Measurements from ENCODE around the gene LPP.

LPP gene

DNA sequence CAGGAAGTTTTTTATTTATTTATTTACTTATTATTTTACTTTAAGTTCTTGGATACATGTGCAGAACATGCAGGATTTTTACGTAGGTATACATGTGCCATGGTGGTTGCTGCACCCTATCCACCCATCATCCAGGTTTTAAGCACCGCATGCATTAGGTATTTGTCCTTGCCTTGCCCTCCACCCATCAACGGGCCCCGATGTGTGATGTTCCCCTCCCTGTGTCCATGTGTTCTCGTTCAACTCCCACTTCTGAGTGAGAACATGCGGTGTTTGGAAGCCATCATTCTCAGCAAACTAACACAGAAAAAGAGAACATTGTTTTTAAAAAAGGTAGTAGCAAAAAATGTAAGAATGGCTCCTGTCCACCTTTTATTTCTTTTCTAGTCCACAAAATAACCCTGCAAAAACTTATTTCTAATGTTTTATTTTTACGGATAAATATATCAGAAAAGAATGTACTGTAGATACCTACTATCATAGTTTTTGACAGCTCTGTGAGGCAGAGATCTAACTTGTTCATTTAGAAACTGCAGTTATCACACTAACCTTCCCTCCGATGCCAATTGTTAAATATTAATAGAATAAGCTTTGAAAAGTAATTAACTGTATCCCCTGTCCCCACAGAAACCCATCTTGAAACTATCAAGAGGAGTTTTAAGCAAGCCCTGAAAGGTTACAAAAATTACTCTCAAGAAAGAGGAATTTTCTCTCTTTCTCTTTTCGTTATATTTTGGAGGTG is 189.2 kb downstream of the LPP start:
- no peak for DNase-seq

DNA sequence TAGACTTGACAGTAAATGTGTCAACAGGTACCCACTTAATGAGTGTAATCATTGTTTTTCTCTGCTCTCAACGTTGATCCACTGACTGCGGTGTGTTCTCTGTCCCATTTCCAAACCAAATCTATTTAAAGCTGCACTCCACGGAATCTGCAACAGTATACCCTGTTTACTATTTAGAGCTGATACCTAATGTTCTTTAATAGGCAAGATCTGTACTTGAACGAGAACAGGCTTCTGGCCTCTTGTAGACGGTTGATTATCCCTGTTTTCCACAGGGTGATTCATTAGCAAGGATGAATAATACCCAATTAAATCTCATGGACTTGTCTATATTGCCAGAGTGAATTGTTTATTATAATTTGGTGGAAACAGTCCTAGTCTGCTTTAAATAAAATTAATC is 189.9 kb downstream of the LPP start:
- no peak for DNase-seq

DNA sequence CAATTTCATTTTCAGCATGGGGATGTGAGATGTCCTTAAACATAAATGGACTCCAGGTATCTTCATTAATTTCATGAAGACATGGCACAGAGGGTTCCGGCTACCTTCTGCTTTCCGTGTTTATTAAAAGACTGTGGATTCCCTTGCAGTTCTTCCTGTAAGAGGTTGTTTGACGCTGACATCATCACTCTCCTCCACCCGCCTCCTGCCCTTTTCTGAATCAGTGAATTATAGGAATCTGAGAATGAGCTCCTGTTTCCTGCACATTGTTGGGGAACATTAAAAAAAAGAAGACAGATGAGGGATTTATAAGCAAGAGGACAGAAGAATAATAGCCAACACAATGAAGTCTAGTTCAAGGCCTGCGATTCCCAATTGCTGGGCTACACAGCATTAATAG is 191.3 kb downstream of the LPP start:
- DNase-seq, result no peak

DNA sequence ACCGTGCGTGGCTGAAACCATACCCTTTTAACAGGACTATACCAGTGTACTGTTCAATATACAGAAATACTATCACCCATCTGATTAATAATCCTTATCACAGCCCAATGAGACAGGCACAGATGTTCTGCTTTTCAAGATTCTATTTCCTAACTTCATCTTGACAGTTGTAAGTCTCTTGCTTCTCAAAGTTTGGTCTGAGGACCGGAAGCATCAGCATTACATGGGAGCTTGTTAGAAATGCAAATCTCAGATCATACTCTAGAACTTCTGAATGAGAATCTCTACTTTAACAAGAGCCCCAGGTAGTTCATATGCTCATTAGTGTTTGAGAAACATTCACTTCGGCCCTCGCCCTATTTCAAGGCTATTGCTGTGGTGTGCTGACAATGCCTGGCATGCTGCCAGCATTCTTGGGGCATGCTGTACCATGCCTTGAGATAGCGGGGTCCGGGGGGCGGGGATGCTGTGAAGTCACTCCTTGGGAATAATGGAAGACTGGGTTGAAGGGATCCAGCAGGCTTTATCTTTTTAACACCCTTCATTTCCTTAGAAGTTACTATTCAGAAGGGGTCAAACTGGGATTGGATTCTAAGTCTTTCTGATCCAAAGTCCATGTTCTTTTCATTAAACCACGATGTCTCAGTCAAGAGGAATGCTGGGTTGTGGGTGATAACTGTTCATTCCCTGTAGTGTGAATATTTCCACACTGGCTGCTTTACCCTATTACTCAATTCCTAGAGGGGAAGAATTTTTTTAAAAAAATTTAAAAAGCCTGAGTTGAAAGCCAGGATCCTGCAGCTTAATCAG is 194.7 kb downstream of the LPP start:
- no peak for DNase-seq

DNA sequence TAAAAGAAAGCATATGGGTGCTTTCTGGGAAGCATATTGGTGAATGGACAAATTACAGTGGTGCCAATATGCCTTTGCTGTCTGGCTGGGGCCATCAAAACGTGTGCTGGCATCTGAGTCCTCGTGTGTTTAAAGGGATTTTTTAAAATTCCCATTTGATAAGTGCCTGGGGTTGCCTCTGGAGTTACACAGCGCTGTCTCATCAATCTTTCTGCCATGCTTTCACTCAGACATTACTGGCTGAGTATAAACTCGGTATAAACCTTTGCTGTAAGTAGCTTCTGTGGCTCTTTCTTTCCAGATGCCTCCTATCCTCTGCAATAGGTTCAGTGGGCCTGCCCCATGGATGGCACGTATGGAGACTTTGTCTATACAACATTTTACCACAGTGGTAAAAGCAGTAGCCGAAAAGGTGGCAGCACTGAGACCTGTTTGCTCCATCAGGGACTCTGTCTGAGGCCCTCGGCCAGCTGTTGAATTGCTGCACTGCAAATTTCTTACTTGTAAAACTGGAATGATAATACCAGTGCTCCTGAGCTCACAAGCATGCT is 195.5 kb downstream of the LPP start:
- DNase-seq, result no peak

DNA sequence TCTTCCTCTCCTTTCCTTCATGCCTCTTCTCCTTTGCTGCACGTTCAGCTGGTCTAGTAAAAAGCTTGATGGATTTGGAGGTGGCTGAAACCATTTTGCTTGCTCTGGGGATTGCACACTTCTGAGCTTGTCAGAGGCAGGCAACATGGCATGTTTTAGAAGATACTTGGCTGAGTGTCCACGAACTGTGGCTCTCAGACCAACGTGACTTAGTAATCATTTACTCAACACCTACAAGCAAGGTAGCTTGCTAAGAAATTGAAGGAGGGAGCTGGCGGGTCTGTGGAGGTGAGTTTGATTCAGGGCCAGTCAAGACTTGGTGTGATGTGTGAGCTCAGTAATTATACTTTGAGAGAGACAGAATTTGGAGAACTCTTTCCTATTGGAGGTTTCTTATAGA is 196.0 kb downstream of the LPP start:
- DNase-seq, result no peak

DNA sequence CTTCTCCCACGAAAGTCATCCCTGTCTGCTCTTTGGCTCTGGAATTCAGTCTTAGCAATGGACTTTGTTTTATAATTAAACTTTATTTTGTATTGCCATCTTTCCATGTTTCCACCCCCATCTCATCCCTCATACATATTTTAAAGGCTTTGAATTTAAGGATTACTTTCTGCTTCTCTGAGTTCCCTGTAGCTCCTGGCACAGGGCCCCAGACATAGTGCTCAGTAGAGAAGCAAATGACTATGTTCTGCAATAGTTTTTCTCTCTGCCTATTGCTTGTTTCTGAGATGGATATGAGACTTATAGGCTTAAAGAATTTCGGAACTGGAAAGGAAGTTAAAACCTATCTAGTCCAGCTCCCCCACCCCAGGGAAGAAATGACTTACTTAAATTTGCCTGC is 197.0 kb downstream of the LPP start:
- no peak for DNase-seq

DNA sequence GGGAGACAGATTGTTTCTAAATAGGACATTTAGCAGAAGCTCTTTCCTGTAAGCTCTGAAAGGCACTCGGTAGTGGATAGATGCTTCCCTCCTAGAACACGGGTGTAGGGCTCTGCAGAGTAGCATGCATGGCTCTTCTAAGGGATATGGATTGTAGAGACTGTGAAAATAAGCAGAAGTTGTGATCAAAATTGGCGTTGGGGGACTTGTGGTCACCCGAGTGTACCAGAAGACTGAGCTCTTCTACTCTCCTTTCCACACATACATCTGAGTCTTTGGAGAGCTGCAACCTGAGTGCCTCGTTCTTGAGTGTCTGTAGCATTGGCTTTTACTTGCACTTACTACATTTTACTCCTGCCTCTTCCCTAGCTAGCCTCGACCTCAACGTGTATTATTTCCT is 197.7 kb downstream of the LPP start:
- no peak for DNase-seq

DNA sequence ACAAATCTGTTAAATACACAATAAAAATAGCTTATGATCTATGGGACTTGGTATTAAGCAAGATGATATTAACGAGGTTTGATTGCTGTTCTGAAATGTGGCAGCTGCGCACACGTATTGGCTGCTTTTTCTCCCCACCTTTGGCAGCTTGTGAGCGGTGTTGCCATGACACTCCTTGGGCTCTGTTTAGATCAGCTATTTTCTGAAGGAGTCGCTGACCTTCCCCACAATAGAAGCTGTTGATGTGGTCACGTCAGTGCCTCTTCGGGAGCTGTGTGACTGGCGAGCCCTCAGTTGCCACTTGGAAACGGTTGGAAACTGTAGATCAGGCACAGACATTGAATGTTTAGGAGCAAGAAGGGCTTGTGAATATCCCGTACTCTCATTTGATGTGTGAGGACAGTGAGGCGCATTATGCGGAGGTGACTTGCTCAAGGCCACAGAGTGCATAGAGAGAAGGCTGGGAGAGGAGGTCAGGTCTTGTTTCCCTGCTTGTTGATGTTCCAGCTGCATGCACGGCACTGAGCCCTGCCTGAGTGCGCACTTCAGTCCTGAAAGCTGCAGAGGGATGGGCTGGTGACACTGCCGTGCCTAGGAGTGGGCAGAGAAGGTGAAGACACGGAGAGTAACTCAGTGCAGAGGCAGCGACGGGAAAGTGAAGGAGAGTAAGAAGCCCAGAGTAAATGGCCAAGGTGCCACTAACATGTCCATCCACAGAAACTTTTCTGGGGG is 198.4 kb downstream of the LPP start:
- no peak for DNase-seq

DNA sequence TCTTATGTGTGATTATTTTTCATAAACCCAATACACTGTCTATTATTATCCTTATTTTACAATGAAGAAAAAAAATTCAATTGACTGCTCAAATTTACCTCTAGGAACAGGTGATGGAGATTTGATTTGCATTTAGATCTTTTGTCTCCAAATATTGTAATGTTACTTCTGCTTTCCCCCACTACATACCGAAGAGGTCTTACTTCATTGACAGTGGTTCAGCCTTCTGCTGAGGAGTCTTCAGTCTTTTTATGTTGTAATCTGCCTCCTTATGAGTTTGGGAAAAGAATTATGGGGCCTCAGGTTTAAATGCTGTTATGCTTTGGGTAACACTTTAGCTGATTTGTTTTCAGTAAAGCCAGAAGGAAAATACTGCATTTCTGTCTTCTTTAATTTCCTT is 199.5 kb downstream of the LPP start:
- no peak for DNase-seq

DNA sequence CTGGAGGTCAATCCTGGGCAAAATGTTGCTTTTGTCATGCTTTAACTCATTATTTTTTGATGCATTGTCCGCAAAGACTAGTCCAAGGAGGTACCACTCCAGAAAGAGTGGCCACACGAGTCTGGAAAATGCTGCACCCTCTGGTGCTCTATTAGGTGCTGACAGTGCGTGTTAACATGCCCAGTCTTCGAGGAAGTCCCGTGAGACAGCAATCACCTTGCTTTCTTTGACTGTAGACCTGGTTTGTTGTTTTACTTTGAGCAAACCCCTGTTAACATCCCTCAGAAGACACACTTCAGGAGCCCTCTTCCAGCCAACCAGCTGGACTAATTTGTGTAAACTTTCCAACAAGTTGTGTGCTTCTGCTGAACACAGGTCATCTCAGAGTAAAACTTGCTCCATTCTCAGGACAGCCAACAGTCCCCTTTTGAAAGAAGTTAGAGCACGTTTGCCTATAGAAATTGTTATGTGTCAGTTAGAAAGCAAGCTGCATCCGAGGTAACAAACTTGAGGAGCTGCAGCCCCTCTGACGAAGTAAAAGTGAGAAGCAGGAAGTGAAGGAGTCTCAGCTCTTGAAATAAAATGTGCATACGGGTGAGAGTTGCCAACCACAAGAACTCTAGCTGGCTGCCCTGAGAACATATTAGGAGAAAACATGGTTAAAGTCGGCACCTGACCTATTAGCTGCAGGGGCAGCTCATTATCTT is 205.0 kb downstream of the LPP start:
- DNase-seq, result no peak

DNA sequence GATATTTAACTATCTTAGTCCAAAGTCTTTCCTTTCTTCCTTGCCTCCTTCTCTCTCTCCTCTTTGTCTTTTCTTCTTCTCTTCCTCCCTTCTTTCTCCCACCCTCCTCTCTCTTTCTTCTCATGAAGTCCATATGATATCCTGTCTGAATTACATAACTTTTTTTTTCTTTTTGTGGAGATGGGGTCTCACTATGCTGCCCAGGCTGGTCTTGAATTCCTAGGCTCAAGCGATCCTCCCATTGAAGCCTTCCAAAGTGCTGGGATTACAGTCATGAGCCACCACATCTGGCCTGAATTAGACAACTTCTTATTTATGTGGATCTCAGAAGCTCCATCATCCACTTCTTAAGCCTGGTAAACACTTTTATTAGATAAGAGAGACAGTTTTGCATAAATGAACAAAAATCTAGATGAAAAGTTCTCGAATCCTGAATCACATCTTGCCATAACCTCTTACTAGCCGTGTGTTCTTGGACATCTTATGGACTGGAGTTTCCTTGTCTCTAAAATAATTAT is 206.5 kb downstream of the LPP start:
- DNase-seq, result no peak

DNA sequence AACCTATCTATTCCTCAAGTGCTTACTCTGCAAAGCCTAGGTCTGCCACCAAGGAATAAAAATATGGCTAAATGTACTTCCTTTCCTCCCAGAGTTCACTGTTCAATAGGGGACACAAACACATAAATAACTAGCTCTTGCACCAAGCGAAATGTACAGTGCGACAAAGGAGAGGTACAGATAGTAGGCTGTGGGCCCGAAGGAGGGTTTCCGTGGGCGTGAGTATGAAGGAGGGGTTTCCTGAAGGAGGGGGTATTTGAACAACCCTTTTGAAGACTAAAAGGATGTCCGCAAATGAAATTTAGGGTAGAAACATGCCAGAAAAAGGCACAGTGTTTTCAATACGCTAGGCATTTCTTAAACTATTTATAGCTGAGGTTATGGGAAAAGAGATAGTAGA is 207.9 kb downstream of the LPP start:
- DNase-seq, result no peak

DNA sequence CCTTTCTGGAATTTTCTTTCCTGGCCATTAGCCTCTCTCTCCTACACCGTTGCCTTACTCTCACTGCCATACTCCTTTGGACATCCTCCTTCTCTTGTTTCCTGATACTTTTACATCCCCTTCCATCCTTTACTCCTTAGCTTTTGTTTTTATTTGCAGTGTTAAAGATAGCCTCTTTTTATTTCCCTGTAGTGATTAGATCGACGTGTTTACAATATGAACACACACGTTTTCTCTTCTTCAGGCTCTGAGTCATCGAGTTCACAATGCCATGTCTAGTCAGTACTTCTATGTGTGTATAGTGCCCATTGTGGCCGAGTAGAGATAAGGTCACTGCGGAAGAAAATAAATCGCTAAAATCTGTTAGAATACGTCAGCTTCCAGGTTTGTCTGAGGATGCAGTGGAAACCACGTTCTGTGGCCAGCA is 208.5 kb downstream of the LPP start:
- no peak for DNase-seq

DNA sequence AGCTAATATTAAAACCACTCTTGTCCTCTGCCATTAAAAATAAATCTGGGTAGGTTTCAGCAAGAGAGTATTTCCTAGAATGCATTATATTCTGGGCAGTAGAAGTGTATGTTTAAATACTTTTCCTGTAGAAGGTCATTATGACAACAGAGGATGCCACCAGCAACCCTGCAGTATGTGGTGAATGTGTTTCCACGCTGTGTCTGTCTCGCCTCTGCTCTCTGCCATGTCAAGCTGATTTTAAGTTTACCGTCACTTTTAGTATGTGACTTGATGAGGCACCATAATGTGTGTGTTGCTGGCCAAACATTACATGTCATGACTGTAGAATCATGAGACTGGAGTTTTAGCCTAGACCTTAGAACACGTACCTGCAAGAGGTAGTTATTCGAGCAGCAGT is 211.2 kb downstream of the LPP start:
- DNase-seq, result no peak

DNA sequence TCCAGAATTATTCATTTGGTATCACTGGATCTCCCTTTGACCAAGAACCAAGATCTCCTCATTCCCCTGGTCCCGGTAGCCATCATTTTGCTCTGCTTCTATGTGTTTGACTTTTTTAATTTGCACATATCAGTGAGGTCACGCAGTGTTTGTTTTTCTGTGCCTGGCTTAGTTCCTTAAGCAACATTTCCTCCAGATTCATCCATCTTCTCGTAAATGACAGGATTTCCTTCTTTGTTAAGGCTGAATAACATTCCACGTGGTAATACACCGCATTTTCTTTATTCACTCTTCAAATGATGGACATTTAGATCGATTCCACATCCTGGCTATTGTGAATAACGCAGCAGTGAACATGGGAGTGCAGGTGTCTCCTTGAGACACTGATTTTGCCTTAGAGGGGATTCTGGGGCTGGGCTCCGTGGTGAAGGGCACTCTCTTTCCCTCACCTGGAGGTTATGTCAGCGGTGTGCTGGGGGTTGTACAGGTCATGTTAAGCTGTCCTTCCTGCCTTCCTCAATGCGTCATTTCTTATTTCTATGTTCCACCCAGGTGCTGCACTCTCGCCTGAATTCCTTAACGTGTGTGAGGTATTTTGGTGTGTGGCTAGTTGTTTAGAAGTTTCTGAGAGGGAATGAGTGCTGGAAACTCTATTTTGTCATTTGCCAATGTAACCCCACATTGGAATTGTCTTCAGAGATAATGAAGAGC is 212.2 kb downstream of the LPP start:
- DNase-seq, result no peak

DNA sequence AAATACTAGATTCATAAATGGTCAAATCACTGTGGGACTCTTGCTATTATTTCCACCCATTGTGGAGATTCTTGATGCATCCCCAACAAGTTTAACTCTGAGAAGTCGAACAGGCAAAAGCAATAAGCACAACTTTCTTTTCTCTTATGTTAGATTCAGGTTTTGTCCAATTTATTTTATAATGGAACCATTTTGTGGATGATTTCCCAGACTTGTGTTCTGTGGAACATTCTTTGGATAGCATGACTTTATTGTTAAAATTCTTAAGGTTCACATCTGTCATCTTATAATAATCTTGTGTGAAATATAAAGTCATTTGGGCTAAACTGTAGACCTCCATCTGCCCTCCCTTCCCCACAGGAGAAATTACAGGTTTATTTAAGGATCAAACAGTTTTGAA is 213.7 kb downstream of the LPP start:
- DNase-seq, result no peak

DNA sequence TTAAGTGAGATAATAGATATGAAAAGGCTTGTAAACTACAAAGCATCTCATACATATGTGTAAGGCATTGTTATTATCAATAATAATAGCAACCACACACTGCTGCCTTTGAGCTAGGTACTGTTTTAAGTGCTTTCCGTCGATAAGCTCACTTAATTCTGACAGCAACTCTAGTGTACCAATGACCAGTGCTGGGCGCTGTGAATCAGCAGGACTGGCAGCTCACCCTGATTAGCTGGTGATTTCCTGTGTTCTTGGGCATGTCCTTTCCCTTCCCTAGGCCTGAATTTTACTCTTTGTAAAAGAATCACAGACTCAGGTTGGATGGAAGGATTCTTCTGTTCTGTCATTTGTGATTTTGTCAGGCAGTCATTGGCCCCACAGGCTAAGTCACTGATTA is 215.6 kb downstream of the LPP start:
- DNase-seq, result no peak

DNA sequence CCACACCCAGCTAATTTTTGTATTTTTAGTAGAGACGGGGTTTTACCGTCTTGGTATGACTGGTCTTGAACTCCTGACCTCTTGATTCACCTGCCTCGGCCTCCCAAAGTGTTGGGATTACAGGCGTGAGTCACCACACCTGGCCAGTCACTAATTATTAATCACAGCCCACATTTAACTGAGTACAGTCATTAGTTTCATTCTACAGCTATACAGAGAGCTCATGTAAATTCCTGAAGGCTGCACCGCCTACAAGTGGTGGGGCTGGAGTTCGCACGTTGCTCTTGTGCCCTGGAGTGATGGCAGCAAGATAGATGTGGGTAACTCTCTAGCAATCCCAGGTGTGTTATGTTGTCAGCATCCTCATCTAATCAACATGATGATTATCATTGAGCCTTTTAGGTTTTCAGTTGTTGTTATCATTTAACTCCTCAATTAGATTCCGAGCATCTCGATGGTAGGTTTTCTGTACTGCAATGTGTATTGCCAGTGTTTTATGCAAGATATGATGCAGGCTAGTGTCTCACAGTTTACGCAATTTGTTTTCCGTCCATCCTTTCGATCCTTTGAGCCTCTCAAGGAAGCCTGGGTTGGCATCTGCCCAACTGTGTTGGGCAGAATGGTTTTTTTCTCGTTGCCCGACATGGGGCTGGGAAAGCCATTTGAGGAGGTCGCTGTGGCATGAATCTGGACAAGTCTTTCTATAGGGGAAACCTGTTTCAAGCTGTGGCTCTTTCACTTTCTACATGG is 216.3 kb downstream of the LPP start:
- no peak for DNase-seq

DNA sequence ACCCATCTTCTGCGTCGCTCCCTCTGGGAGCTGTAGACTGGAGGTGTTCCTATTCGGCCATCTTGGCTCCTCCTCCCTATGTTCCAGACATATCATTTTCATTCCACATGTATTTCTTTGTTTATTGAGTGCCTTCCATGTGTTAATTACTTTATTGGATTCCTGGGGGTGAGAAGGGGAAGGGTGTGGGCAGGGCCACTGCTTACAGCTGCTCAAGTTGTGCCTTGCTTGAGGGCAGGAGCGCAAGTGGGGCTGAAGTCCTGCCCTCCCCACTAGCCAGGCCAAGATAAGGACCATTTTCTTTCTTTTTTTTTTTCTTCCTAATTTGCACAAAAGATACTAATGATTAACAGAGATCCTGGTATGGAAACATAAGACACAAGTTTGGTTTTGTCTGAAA is 224.8 kb downstream of the LPP start:
- no peak for DNase-seq

DNA sequence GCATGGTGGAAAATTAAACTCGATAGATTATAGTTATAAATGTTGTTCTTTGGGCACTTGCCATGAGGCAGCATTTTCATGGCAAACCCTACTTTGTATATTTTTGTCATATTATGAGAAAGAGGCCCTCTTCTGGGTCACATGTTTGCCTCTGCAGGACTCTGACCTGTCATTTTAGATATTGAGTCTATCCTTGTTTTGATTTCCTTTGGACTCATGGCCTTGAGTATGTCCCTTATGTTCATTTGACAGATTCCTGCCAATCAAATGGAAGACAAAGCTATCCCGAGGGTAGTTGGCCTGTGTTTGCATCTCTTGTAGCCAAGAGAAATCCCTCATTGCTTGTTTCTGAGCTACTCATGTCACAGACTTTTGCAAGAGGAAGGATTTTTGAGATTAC is 226.3 kb downstream of the LPP start:
- no peak for DNase-seq
